Stomach (tissue), 9 donors: ENCODE data around the gene EFNA1. TPM values are rescaled to one million over a fixed set of nuclear protein-coding genes. Genes with fewer than 3 reads are reported as not detected.

Source experiments
- DNase-seq, 2 donors: peaks; one replicate each; pipeline versions ENCODE4 v3.0.0 to v3.0.0-alpha.2; 2013 to 2019
- H3K27ac ChIP-seq, 5 donors: fragments of 200-600 bp in 4 of 5; sonication (generic) in 4 of 5; one replicate each; pipeline ENCODE4 v1.5.1; 2013 to 2019; ENCODE audit warnings: mild to moderate bottlenecking in 1 of 5, moderate library complexity in 1 of 5
- H3K27me3 ChIP-seq, 3 donors: fragments of 200-600 bp; sonication (generic); one replicate each; pipeline ENCODE4 v1.5.1; 2017 to 2019; ENCODE audit warnings: mixed run types in 1 of 3
- H3K36me3 ChIP-seq, 4 donors: fragments of 200-600 bp; sonication (generic); 1 replicate in 3 of 4; 2 replicates in 1 of 4; pipeline ENCODE4 v1.5.1; 2016 to 2019
- H3K4me1 ChIP-seq, 4 donors: fragments of 200-600 bp; sonication (generic); one replicate each; pipeline ENCODE4 v1.5.1; 2016 to 2019
- H3K4me3 ChIP-seq, 4 donors: fragments of 200-600 bp; sonication (generic) in 3 of 4; one replicate each; pipeline ENCODE4 v1.5.1; 2016 to 2019; ENCODE audit warnings: mild to moderate bottlenecking in 1 of 4
- H3K9me3 ChIP-seq, 4 donors: fragments of 200-600 bp; sonication (generic); one replicate each; pipeline ENCODE4 v1.5.1; 2016 to 2019
- EP300 ChIP-seq: sonication (generic); formaldehyde crosslinking; IDR thresholded peaks from one replicate; pipeline ENCODE4 v1.6.1; 2017; ENCODE audit warnings: antibody characterized with exemption
- POLR2A ChIP-seq, 4 donors: fragments of 450-650 bp; IDR thresholded peaks; one replicate each; pipeline ENCODE4 v1.6.1; 2016; ENCODE audit warnings: antibody characterized with exemption in 4 of 4, control low read depth in 2 of 4, mild to moderate bottlenecking in 1 of 4, moderate library complexity in 1 of 4
- POLR2AphosphoS5 ChIP-seq, 3 donors: sonication (generic); formaldehyde crosslinking; IDR thresholded peaks; one replicate each; pipeline ENCODE4 v1.6.1; 2016; ENCODE audit warnings: antibody characterized with exemption in 3 of 3
- WGBS, 5 donors: extraction: QIAGEN DNeasy Blood & Tissue Kit in 3 of 5; methylation state at CpG; one replicate each; pipeline versions ENCODE4 v1.1.5 to v1.1.7; 2013 to 2018; 5-methylcytosine and 5-hydroxymethylcytosine counted together
- intact Hi-C: fragments of 100-400 bp; cut with DNase I; formaldehyde crosslinking; loops from one replicate; pipeline ENCODE4 v1.15.1; 2023; ENCODE audit warnings: low total_unique reads
- polyA plus RNA-seq, 3 donors: library from polyadenylated mRNA; stranded (reverse); fragments of 200-250 nt; gene quantifications; one replicate each; pipeline ENCODE4 v1.2.3, GENCODE V29; 2013
- total RNA-seq, 5 donors: library from RNA; depleted of rRNA; stranded (reverse); fragments of >200 nt; gene quantifications; one replicate each; pipeline versions ENCODE4 v1.1.0 to v1.2.3, GENCODE V29; 2014 to 2016
- TF ChIP-seq, protein P1 (sequence below), 7 experiments: fragments of 450-650 bp in 4 of 7; fragments of 200-600 bp in 3 of 7; sonication (generic) in 3 of 7; IDR thresholded peaks; one replicate each; pipeline ENCODE4 v1.5.1; 2016 to 2019; ENCODE audit warnings: antibody characterized with exemption in 7 of 7, control low read depth in 2 of 7, mild to moderate bottlenecking in 1 of 7
- donor health status: healthy with polysubstance abuse.
- donor health status: Bipolar disorder and iron deficiency.
- donor health status: healthy.

EFNA1 gene
- total and polyA plus RNA-seq, 8 donors, result 12.2 to 75.3 (median 36.5) TPM

DNA sequence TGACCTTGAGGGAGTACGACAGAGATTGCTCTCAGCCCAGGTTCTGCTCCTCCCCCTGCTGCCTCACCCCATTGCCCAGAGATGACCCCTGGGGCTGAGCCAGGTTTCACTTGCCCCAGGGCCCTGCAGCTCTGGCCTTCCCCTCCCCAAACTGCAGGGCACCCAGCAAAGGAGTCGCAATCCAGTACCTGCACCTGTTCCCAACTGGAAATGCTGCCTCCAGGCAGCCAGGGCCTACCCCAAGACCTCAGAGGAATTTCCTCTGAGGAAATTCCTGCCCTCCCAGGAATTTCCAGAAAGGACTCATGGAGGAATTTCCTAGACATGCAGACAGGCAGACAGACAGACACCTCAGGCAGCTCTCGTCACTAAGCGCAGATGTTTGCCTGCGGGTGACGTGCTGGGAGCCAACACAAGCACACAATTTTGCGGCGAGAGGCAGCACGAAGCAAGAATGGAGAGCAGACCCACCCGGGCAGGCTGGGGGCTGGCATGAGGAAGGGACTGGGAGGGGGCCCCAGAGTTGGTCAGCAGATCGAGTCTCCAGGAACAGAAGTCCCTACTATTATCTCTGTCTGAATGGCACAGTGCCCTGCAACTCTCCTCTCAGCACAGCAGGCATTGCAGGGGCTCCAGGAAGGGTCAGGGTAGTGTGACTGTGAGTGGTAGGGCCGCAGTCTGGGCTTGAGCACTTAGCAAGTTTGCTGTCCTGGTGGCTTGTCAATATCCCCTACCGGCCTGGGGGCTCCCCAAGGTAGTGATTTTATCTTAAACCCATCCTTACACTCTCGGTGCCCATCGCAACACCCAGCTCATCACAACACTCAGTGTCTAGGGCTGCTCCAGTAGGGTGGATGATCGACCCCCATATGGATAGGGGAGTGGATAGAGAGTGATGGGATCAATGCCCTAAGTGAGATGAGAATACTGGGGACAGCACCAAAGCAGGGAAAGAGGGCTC, 2.9 kb upstream of the EFNA1 start:
- WGBS, 5 donors, result 70 to 82% (median 77%) methylated on average over 16 of the region's 16 CpGs
- TF ChIP-seq POLR2AphosphoS5 (IDR thresholded peaks at IDR 0.05), result no peak
- no peak for TF ChIP-seq POLR2A (IDR thresholded peaks at IDR 0.05)
- TF ChIP-seq EP300, result no peak
- TF ChIP-seq, protein P1, sequence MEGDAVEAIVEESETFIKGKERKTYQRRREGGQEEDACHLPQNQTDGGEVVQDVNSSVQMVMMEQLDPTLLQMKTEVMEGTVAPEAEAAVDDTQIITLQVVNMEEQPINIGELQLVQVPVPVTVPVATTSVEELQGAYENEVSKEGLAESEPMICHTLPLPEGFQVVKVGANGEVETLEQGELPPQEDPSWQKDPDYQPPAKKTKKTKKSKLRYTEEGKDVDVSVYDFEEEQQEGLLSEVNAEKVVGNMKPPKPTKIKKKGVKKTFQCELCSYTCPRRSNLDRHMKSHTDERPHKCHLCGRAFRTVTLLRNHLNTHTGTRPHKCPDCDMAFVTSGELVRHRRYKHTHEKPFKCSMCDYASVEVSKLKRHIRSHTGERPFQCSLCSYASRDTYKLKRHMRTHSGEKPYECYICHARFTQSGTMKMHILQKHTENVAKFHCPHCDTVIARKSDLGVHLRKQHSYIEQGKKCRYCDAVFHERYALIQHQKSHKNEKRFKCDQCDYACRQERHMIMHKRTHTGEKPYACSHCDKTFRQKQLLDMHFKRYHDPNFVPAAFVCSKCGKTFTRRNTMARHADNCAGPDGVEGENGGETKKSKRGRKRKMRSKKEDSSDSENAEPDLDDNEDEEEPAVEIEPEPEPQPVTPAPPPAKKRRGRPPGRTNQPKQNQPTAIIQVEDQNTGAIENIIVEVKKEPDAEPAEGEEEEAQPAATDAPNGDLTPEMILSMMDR (IDR thresholded peaks at IDR 0.05), result no peak
- peaks cover 0 to 37% (median 9%) of the 10 kb centered on the region in 3 donors for H3K27me3 ChIP-seq
- peak overlapping the region; percentile 93 to 100 (median 98) for H3K27ac ChIP-seq
- H3K36me3 ChIP-seq, result no peaks in the 10 kb centered on the region
- H3K4me3 ChIP-seq, result no peak overlapping the region
- no peaks in the 10 kb centered on the region for H3K9me3 ChIP-seq
- H3K4me1 ChIP-seq, result peaks cover 38 to 73% (median 63%) of the 10 kb centered on the region in 4 donors
- peak; percentile 23 to 68 for DNase-seq
- intact Hi-C loops, result no loop called here

DNA sequence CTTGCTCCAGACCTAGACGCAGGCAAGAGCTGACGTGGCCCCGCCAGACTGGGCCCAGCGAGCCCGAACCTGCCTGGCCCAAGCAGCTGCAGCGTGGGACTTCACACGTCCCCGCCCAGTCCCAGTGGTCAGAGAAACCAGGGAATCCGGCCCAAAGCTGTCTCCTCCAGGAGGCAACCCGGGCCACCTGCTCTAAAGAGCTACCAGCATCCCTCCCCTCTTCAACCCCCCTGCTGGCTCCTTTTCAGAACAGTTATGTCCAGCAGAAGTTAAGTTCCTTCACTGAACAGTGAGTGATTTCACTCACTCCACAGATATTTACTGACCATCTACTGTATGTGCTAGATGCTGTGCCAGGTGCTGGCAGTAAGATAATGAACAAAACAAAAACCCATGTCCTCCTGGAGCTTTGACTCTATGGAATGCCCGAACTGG, 2.1 kb upstream of the EFNA1 start:
- no peaks in the 10 kb centered on the region for H3K9me3 ChIP-seq
- DNase-seq, result peak in 1 of 2 donors; percentile 24
- H3K4me3 ChIP-seq, result no peak overlapping the region
- TF ChIP-seq, protein P1 (IDR thresholded peaks at IDR 0.05), result peak in 1 of 7 experiments; percentile 3
- TF ChIP-seq POLR2A (IDR thresholded peaks at IDR 0.05), result no peak
- peaks cover 45 to 73% (median 67%) of the 10 kb centered on the region in 4 donors for H3K4me1 ChIP-seq
- H3K27ac ChIP-seq, result peak overlapping the region; percentile 93 to 100 (median 98)
- intact Hi-C loops, result no loop called here
- H3K36me3 ChIP-seq, result no peaks in the 10 kb centered on the region
- WGBS, 5 donors, result 55 to 63% (median 58%) methylated on average over 10 to 11 of the region's 11 CpGs
- H3K27me3 ChIP-seq, result peaks cover 0 to 37% (median 9%) of the 10 kb centered on the region in 3 donors

DNA sequence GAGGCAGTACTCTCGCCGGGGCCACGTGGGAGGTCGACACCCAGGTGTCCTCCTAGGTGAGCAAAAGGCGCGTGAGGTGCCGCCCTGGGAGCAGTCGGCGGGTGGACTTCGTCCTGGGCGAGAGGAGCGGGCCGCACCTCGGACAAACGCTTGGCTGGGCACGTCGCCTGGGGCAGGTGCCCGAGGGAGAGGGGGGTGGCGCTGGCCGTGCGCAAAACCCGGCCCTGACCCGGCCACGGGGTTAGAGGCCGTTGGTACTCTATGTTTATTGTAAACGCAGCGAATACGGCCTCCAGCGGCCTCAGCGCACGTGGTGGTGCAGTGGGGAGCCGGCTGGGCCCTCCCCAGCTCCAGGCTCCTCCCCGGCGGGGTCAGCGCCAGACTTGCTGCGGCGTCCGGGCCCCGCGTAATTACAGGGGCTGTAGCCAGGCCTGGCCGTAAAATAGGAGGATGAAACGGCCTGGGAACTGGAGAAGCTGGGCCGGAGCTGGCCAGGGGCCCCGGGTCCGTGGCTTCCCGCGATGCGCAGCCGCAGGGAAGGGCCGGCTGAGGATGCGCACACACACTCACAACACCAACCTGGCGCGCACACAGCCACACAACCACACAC, 1.6 kb upstream of the EFNA1 start:
- peak overlapping the region; percentile 93 to 100 (median 98) for H3K27ac ChIP-seq
- 17 to 37% (median 19%) methylated on average over 44 to 53 of the region's 53 CpGs for WGBS, 5 donors
- DNase-seq, result peak; percentile 85 to 91
- H3K4me1 ChIP-seq, result peaks cover 45 to 75% (median 71%) of the 10 kb centered on the region in 4 donors
- peak overlapping the region; percentile 73 to 78 (median 74) for H3K4me3 ChIP-seq
- H3K9me3 ChIP-seq, result no peaks in the 10 kb centered on the region
- intact Hi-C loops, result no loop called here
- peak in 2 of 3 donors; percentile 82 to 84 for TF ChIP-seq POLR2AphosphoS5 (IDR thresholded peaks at IDR 0.05)
- TF ChIP-seq, protein P1 (IDR thresholded peaks at IDR 0.05), result no peak
- peaks cover 0 to 37% (median 9%) of the 10 kb centered on the region in 3 donors for H3K27me3 ChIP-seq
- peaks cover 0 to 4% (median under 1%) of the 10 kb centered on the region in 4 donors for H3K36me3 ChIP-seq

DNA sequence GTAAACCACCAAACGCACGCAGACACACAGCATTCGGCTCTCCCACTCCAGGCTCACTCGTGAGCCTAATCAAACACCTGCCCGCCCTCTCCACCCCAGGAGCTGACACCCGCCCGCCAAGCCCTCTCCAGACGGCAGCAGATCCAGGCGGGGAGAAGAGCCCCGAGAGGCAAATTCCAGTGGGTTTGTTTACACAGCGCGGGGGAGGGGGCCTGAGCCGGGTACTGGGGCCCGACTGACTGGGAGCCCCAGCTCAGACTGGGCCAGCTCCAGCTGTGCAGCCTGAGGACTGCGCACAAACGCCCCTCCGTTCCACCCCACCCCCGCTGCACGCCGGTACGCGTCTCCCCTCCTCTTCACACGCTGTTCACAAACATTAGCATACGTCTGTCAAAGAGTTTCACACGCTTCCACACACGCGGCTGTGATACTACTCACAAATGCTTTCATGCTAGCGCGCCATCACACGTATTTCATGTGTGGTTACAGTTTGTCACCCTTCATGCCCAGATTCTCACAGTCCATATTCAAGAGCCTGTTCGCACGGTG, 1.0 kb upstream of the EFNA1 start:
- peak overlapping the region; percentile 93 to 100 (median 98) for H3K27ac ChIP-seq
- intact Hi-C loops, result no loop called here
- 2 to 5% (median 3%) methylated on average over 20 to 32 of the region's 32 CpGs for WGBS, 5 donors
- peaks cover 0 to 37% (median 9%) of the 10 kb centered on the region in 3 donors for H3K27me3 ChIP-seq
- peak; percentile 63 to 81 for DNase-seq
- H3K4me1 ChIP-seq, result peaks cover 48 to 81% (median 75%) of the 10 kb centered on the region in 4 donors
- H3K36me3 ChIP-seq, result peaks cover 5 to 10% (median 6%) of the 10 kb centered on the region in 4 donors
- no peaks in the 10 kb centered on the region for H3K9me3 ChIP-seq
- H3K4me3 ChIP-seq, result peak overlapping the region; percentile 73 to 78 (median 74)
- TF ChIP-seq POLR2AphosphoS5 (IDR thresholded peaks at IDR 0.05) (no peak), EP300 (no peak), POLR2A (IDR thresholded peaks at IDR 0.05) (no peak)
- TF ChIP-seq, protein P1 (IDR thresholded peaks at IDR 0.05), result no peak
